GM12891 (cell line): ENCODE data around the gene APOL3.

ENCODE experiments used
- PAX5 ChIP-seq: IDR thresholded peaks from 2 replicates; pipeline ENCODE4 v1.6.1; 2011; ENCODE audit warnings: low read length, moderate library complexity, mild to moderate bottlenecking; ENCODE audit not compliant: insufficient read depth, severe bottlenecking
- POLR2A ChIP-seq: IDR thresholded peaks from 2 replicates; pipeline ENCODE4 v1.6.1; 2011; ENCODE audit warnings: low read depth, low read length, control low read depth
- POLR2AphosphoS5 ChIP-seq: IDR thresholded peaks from 2 replicates; pipeline ENCODE4 v1.6.1; 2011; ENCODE audit warnings: low read depth, low read length, control low read depth

DNA sequence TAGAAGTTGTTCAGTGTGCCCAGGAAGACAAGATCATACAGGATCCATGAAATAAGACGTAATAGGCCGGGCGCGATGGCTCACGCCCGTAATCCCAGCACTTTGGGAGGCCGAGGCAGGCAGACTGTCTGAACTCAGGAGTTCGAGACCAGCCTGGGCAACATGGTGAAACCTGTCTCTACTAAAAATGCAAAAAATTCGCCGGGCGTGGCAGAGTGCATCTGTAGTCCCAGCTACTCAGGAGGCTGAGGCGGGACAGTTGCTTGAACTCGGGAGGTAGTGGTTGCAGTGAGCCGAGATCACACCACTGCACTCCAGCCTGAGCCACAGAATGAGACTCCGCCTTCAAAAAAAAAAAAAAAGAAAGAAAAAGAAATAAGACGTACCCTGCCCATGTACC is 56.7 kb downstream of the APOL3 start:
- TF ChIP-seq POLR2A (no peak), PAX5 (no peak), POLR2AphosphoS5 (no peak)
